Measurements from ENCODE around the gene EFHC2. TPM values are rescaled to one million over a fixed set of nuclear protein-coding genes. Genes with fewer than 3 reads are reported as not detected.

The EFHC2 gene
- total RNA-seq, 4 donors from 2014 or later = 0.11 TPM; not detected in 3

DNA sequence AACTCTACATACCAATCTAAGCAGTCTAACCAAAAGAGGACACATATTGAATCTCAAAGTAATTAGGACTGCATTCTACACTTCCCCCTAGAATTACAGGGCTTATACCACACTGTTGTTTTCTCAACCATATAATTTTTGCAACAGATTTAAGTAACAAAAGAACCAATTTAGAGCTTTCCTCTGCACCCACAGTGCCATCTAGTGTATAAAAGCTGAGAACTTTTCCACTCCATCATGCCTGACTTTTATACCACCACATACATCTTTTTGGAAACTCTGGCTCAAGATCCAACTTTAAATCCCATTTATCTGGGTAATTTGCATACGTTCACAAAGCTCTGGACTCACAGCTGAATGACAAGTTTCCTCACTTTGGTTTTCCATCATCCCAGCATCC lies 99.5 kb downstream of the EFHC2 start:
- Histone ChIP-seq H3K36me3 (no peaks in the 10 kb centered on the region), H3K4me3 (no peak overlapping the region), H3K9me3 (no peaks in the 10 kb centered on the region), H3K27me3 (peaks cover 0 to 7% (median 0%) of the 10 kb centered on the region in 3 donors), H3K4me1 (no peaks in the 10 kb centered on the region), H3K27ac (no peak overlapping the region)
- no peak for DNase-seq
- TF ChIP-seq CTCF (IDR thresholded peaks at IDR 0.05 in 4 of 5, conservative IDR thresholded peaks at IDR 0.05 in 1 of 5) = peak in 1 of 5 experiments; percentile 10
- no peak for TF ChIP-seq POLR2A (IDR thresholded peaks at IDR 0.05)
- in situ Hi-C loops (cut with MboI; ENCODE audit: low sequenced_read_pairs in 4 of 4) (no loop called here), intact Hi-C loops (cut with DNase I; ENCODE audit: low total_unique reads) (no loop called here)
- no peak for ATAC-seq

DNA sequence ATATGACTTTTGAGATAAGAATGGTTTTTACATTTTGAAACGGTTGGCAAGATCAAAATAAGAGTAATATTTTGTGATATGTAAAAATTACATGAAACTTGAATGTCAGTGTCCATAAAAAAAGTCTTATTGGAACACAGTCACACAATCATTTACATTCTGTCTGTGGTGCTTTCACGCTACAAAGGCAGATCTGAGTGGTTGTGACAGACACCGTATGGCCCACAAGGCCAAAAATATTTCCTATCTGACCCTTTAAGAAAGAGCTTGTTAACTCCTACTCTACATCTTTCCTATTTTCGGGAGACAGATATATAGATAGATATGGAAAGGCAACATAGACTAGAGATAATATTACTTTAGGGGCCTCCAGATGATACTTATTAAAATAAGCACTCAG lies 101.9 kb downstream of the EFHC2 start:
- peaks cover 0 to 5% (median 0%) of the 10 kb centered on the region in 3 donors for H3K27me3 ChIP-seq
- ATAC-seq = no peak

GRCh38 chrX:44240036-44240435 lies 103.4 kb downstream of the EFHC2 start:
- in situ Hi-C loops (cut with MboI; ENCODE audit: low sequenced_read_pairs in 4 of 4) (no loop called here), intact Hi-C loops (cut with DNase I; ENCODE audit: low total_unique reads) (no loop called here)
- Histone ChIP-seq H3K27me3 (peaks cover 0 to 5% (median 0%) of the 10 kb centered on the region in 3 donors), H3K4me3 (no peak overlapping the region), H3K9me3 (no peaks in the 10 kb centered on the region), H3K27ac (no peak overlapping the region), H3K4me1 (no peaks in the 10 kb centered on the region), H3K36me3 (no peaks in the 10 kb centered on the region)
- DNase-seq = no peak
- ATAC-seq = no peak
- TF ChIP-seq CTCF (IDR thresholded peaks at IDR 0.05 in 4 of 5, conservative IDR thresholded peaks at IDR 0.05 in 1 of 5) (no peak), POLR2A (IDR thresholded peaks at IDR 0.05) (no peak)

More for the DNA sequence above, 101.9 kb downstream of the EFHC2 start:
- no peaks in the 10 kb centered on the region for H3K36me3 ChIP-seq
- H3K4me3 ChIP-seq = no peak overlapping the region
- no peak for TF ChIP-seq POLR2A (IDR thresholded peaks at IDR 0.05)
- TF ChIP-seq CTCF (IDR thresholded peaks at IDR 0.05 in 4 of 5, conservative IDR thresholded peaks at IDR 0.05 in 1 of 5) = no peak
- in situ Hi-C loops (cut with MboI; ENCODE audit: low sequenced_read_pairs in 4 of 4) = no loop called here
- no peaks in the 10 kb centered on the region for H3K9me3 ChIP-seq
- DNase-seq = no peak
- H3K4me1 ChIP-seq = no peaks in the 10 kb centered on the region
- intact Hi-C loops (cut with DNase I; ENCODE audit: low total_unique reads) = no loop called here
- H3K27ac ChIP-seq = no peak overlapping the region

DNA sequence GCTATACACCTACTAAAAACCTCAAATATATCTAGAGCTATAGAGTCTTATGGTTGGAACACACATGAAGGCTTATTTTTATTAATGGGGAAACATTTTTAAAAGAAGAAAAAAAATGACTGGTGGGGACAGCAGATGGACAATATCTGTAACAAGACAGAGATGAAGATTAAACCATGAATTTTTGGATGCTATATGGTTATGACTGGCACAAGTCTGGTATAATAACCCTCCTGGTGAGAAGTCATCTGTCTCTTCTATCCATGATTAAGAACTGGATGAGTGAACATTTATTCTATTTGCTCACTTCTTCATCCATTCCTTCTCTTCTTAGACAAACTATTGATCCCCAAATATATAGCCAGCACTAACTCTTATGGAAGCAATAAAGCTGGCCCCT lies 104.4 kb downstream of the EFHC2 start:
- Histone ChIP-seq H3K27ac (no peak overlapping the region), H3K9me3 (no peaks in the 10 kb centered on the region), H3K27me3 (peaks cover 0 to 5% (median 0%) of the 10 kb centered on the region in 3 donors), H3K4me3 (no peak overlapping the region), H3K4me1 (no peaks in the 10 kb centered on the region), H3K36me3 (no peaks in the 10 kb centered on the region)
- no peak for TF ChIP-seq POLR2A (IDR thresholded peaks at IDR 0.05)
- no peak for TF ChIP-seq CTCF (IDR thresholded peaks at IDR 0.05 in 4 of 5, conservative IDR thresholded peaks at IDR 0.05 in 1 of 5)
- DNase-seq (no peak), ATAC-seq (no peak)
- in situ Hi-C loops (cut with MboI; ENCODE audit: low sequenced_read_pairs in 4 of 4) (no loop called here), intact Hi-C loops (cut with DNase I; ENCODE audit: low total_unique reads) (no loop called here)

DNA sequence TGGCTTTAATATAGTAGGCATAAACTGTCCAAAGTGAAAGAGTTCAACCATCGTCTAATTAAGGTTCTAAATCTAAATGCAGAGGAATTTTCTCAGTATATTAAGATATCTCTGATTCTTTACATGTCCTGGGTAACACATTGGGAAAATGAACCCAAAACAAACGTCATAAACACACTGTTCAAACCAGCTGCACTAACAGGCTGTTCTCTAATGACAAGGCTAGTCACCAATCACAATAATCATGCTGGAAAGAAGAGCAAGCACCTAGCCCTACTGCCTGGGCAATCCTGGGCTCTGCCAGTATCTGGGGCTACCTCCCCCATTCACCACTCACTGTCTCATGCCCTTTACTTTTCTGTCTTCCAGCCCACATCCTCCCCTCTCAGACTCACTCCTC lies 107.9 kb downstream of the EFHC2 start:
- peaks cover 0 to 5% (median 0%) of the 10 kb centered on the region in 3 donors for H3K27me3 ChIP-seq
- no peak overlapping the region for H3K4me3 ChIP-seq
- H3K9me3 ChIP-seq = no peaks in the 10 kb centered on the region
- no peak overlapping the region for H3K27ac ChIP-seq
- in situ Hi-C loops (cut with MboI; ENCODE audit: low sequenced_read_pairs in 4 of 4) = no loop called here
- no peaks in the 10 kb centered on the region for H3K36me3 ChIP-seq
- intact Hi-C loops (cut with DNase I; ENCODE audit: low total_unique reads) = no loop called here
- no peak for TF ChIP-seq POLR2A (IDR thresholded peaks at IDR 0.05)
- no peak for TF ChIP-seq CTCF (IDR thresholded peaks at IDR 0.05 in 4 of 5, conservative IDR thresholded peaks at IDR 0.05 in 1 of 5)
- ATAC-seq (no peak), DNase-seq (no peak)
- H3K4me1 ChIP-seq = no peaks in the 10 kb centered on the region

All from gastrocnemius medialis (tissue), 4 donors.